ENCODE measurements around the gene HBS1L. TPM values are rescaled to one million over a fixed set of nuclear protein-coding genes. Genes with fewer than 3 reads are reported as not detected.

The HBS1L gene
- total RNA-seq, 4 donors from 2014 or later: 52.8 to 87.1 (median 70.7) TPM

DNA sequence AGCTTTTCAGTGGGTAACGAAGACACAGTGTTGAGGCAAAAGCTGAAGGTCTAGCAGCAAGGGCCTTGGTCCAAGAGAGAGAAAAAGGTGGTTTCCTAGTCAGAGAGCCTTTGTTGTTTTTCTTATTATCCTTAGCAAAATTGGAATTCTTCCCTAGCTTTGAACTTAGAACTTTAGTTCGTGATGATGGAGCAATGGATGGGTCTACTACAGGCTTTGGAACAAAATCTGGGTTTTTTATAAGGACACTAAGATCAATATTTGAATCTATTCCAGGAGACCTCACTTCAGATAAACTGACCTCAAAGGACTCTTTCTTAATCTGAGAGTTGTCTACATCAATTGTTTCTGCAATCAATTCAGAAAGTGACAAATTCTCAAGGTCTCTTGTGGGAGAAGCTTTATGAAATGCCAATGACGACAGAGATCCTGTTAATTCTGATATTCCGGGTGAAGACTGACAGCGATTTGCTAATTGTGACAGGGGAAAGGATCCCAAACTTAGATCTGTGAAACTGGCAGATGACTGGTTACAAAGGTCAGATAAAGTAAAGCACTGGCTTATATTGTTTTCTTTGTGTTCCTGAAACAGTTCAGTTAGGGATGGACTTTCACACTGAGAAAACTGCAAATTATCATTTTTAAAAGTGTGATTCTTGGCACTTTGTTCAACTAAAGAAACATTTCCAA lies 17.7 kb downstream of the HBS1L start:
- H3K27me3 ChIP-seq: no peaks in the 10 kb centered on the region
- peaks cover 17 to 22% of the 10 kb centered on the region in 2 donors for H3K36me3 ChIP-seq
- intact Hi-C loops (cut with DNase I): no loop called here
- H3K9me3 ChIP-seq: no peaks in the 10 kb centered on the region
- 94 to 97% methylated on average over 5 of the region's 5 CpGs for WGBS, 2 donors
- H3K27ac ChIP-seq: no peak overlapping the region
- no peak overlapping the region for H3K4me3 ChIP-seq (replicated peaks in 1 of 3)
- peaks cover 5 to 9% of the 10 kb centered on the region in 2 donors for H3K4me1 ChIP-seq
- TF ChIP-seq CTCF (IDR thresholded peaks at IDR 0.05) (no peak), POLR2A (IDR thresholded peaks at IDR 0.05) (no peak)
- DNase-seq: no peak

GRCh38 chr6:135033238-135033637 lies 21.4 kb downstream of the HBS1L start:
- H3K27me3 ChIP-seq: no peaks in the 10 kb centered on the region
- H3K36me3 ChIP-seq: peaks cover 9% of the 10 kb centered on the region in 2 donors
- no peak overlapping the region for H3K4me3 ChIP-seq (replicated peaks in 1 of 3)
- peaks cover 5 to 9% of the 10 kb centered on the region in 2 donors for H3K4me1 ChIP-seq
- peak overlapping the region in 2 of 3 donors; percentile 59 to 74 for H3K27ac ChIP-seq
- WGBS, 2 donors: 39 to 46% methylated on average over 3 of the region's 3 CpGs
- intact Hi-C loops (cut with DNase I): no loop called here
- peak; percentile 60 to 73 for DNase-seq
- no peaks in the 10 kb centered on the region for H3K9me3 ChIP-seq
- no peak for TF ChIP-seq POLR2A (IDR thresholded peaks at IDR 0.05)
- no peak for TF ChIP-seq CTCF (IDR thresholded peaks at IDR 0.05)

DNA sequence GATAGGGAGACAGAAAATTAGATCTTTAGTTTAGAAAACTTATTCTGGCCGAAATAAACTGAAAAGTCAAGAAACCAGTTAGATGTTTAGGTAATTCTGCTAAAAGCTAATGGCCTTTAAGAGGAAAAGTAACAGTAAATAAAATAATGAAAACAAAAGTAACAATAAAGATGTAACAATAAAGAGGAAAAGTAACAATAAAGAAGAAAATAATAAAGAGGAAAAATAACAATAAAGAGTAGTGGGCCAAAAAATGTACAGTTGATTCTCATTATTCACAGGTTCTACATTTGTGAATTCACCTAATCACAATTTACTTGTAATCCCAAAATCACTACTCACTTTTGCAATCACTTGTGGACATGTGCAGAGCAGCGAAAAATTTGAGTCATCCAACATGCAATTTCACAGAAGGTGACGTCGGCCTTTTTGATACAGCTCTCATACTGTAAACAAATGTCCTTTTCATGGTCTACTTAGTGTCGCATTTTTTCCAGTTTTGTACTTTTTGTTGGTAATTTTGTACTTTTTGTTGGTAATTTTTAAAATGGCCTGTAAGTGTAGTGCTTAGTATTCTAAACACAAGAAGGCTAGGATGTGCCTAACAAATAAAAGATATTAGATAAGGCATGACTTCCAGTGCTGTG lies 24.0 kb downstream of the HBS1L start:
- Histone ChIP-seq H3K9me3 (no peaks in the 10 kb centered on the region), H3K4me3 (replicated peaks in 1 of 3) (no peak overlapping the region), H3K4me1 (peaks cover 5 to 9% of the 10 kb centered on the region in 2 donors), H3K27ac (no peak overlapping the region), H3K27me3 (no peaks in the 10 kb centered on the region), H3K36me3 (no peaks in the 10 kb centered on the region)
- intact Hi-C loops (cut with DNase I): no loop called here
- TF ChIP-seq POLR2A (IDR thresholded peaks at IDR 0.05) (no peak), CTCF (IDR thresholded peaks at IDR 0.05) (no peak)
- whole genome bisulfite sequencing, 2 donors: 84% methylated on average over 5 of the region's 5 CpGs
- DNase-seq: no peak

- 83 to 89% methylated on average over 3 of the region's 3 CpGs for WGBS, 2 donors
- no peak for DNase-seq
- H3K27me3 ChIP-seq: no peaks in the 10 kb centered on the region
- TF ChIP-seq CTCF (IDR thresholded peaks at IDR 0.05) (no peak), POLR2A (IDR thresholded peaks at IDR 0.05) (no peak)
- intact Hi-C loops (cut with DNase I): no loop called here
- H3K4me1 ChIP-seq: peaks cover 5 to 9% of the 10 kb centered on the region in 2 donors
- no peaks in the 10 kb centered on the region for H3K9me3 ChIP-seq
- no peak overlapping the region for H3K4me3 ChIP-seq (replicated peaks in 1 of 3)
- no peaks in the 10 kb centered on the region for H3K36me3 ChIP-seq
- no peak overlapping the region for H3K27ac ChIP-seq
Observed at GRCh38 chr6:135030056-135030473, 24.6 kb downstream of the HBS1L start.

- H3K27ac ChIP-seq: no peak overlapping the region
- no peaks in the 10 kb centered on the region for H3K27me3 ChIP-seq
- no peaks in the 10 kb centered on the region for H3K4me1 ChIP-seq
- 83 to 86% methylated on average over 2 of the region's 2 CpGs for WGBS, 2 donors
- intact Hi-C loops (cut with DNase I): no loop called here
- H3K4me3 ChIP-seq (replicated peaks in 1 of 3): no peak overlapping the region
- no peak for TF ChIP-seq POLR2A (IDR thresholded peaks at IDR 0.05)
- TF ChIP-seq CTCF (IDR thresholded peaks at IDR 0.05): no peak
- H3K36me3 ChIP-seq: no peaks in the 10 kb centered on the region
- no peaks in the 10 kb centered on the region for H3K9me3 ChIP-seq
- DNase-seq: no peak
Observed at GRCh38 chr6:135025775-135026174, 28.8 kb downstream of the HBS1L start.

Measured in thyroid gland (tissue), 4 donors.